K562 (cell line): Measurements from ENCODE around the gene PIM3. TPM values are rescaled to one million over a fixed set of nuclear protein-coding genes. Genes with fewer than 3 reads are reported as not detected.

ENCODE experiments used
- BCL6 ChIP-seq: fragments of 250-450 bp; sonication (Bioruptor Pico); IDR thresholded peaks from 2 replicates; pipeline ENCODE4 v1.4.0; 2020
- CBX1 ChIP-seq: sonication (generic); IDR thresholded peaks from 2 replicates; pipeline ENCODE4 v1.6.1; 2016; ENCODE audit warnings: antibody characterized with exemption, low read depth, mild to moderate bottlenecking
- ESRRA ChIP-seq: fragments of 450-650 bp; IDR thresholded peaks from 2 replicates; pipeline ENCODE4 v1.6.1; 2014; ENCODE audit warnings: low read depth, mild to moderate bottlenecking, moderate library complexity, borderline replicate concordance
- FOXA3 ChIP-seq, 2 experiments: fragments of 450-650 bp in 1 of 2; sonication (generic) in 1 of 2; formaldehyde crosslinking; IDR thresholded peaks in 1 of 2; conservative IDR thresholded peaks in 1 of 2; 2 replicates each; pipeline versions ENCODE4 v1.4.0 to v1.8.0; 2020 to 2022; ENCODE audit warnings: mild to moderate bottlenecking in 2 of 2, missing genetic modification reagents in 1 of 2
- HDAC6 ChIP-seq: IDR thresholded peaks from 2 replicates; pipeline ENCODE4 v1.6.1; 2012; ENCODE audit warnings: low read depth, mild to moderate bottlenecking, control low read depth, inconsistent platforms, low read length, moderate library complexity
- IRF1 ChIP-seq: sonication (generic); formaldehyde crosslinking; IDR thresholded peaks from 2 replicates; pipeline ENCODE4 v1.8.0; 2022; ENCODE audit warnings: missing genetic modification reagents, mild to moderate bottlenecking, borderline replicate concordance
- KAT2B ChIP-seq: IDR thresholded peaks from one replicate; pipeline ENCODE4 v1.6.1; 2012; ENCODE audit warnings: low read depth, mild to moderate bottlenecking, control low read depth, inconsistent platforms, low read length, moderate library complexity
- KLF10 ChIP-seq: fragments of 250-450 bp; sonication (Bioruptor Pico); IDR thresholded peaks from 2 replicates; pipeline ENCODE4 v1.6.1; 2021; ENCODE audit warnings: matching md5 sums
- L3MBTL2 ChIP-seq: fragments of 450-650 bp; IDR thresholded peaks from 2 replicates; pipeline ENCODE4 v1.6.1; 2016; ENCODE audit warnings: mild to moderate bottlenecking, moderate library complexity
- MITF ChIP-seq: IDR thresholded peaks from 2 replicates; pipeline ENCODE4 v1.6.1; 2014; ENCODE audit warnings: antibody characterized with exemption
- MTF1 ChIP-seq: fragments of 250-450 bp; sonication (Bioruptor Pico); IDR thresholded peaks from 2 replicates; pipeline ENCODE4 v1.9.0; 2021; ENCODE audit warnings: moderate library complexity, mild to moderate bottlenecking, inconsistent platforms, borderline replicate concordance
- NCOA4 ChIP-seq: fragments of 450-650 bp; IDR thresholded peaks from 2 replicates; pipeline ENCODE4 v1.6.1; 2018; ENCODE audit warnings: mild to moderate bottlenecking; ENCODE audit not compliant: partially characterized antibody
- PKNOX1 ChIP-seq: fragments of 450-650 bp; IDR thresholded peaks from 2 replicates; pipeline ENCODE4 v1.6.1; 2016
- PREB ChIP-seq: sonication (generic); formaldehyde crosslinking; IDR thresholded peaks from 2 replicates; pipeline ENCODE4 v1.8.1; 2023; ENCODE audit warnings: mild to moderate bottlenecking, missing genetic modification reagents
- PYGO2 ChIP-seq: fragments of 450-650 bp; IDR thresholded peaks from 2 replicates; pipeline ENCODE4 v1.6.1; 2016; ENCODE audit warnings: mild to moderate bottlenecking, missing genetic modification characterization, moderate library complexity, missing compliant biosample characterization
- UBTF ChIP-seq, 2 experiments: IDR thresholded peaks; 2 replicates each; pipeline ENCODE4 v1.6.1; 2012; ENCODE audit warnings: improper control_type of control experiment in 2 of 2, low read depth in 2 of 2, low read length in 2 of 2, borderline replicate concordance in 1 of 2
- ZNF165 ChIP-seq: fragments of 250-450 bp; sonication (Bioruptor Pico); IDR thresholded peaks from 2 replicates; pipeline ENCODE4 v1.4.0; 2020; ENCODE audit warnings: borderline replicate concordance
- ZNF431 ChIP-seq: sonication (generic); formaldehyde crosslinking; IDR thresholded peaks from 2 replicates; pipeline ENCODE4 v1.8.0; 2022; ENCODE audit warnings: mild to moderate bottlenecking, missing genetic modification reagents
- ZNF551 ChIP-seq: fragments of 250-450 bp; sonication (Bioruptor Pico); IDR thresholded peaks from 2 replicates; pipeline ENCODE4 v1.5.0; 2021; ENCODE audit warnings: mild to moderate bottlenecking, moderate library complexity
- ZZZ3 ChIP-seq: fragments of 450-650 bp; IDR thresholded peaks from 2 replicates; pipeline ENCODE4 v1.6.1; 2016; ENCODE audit warnings: antibody characterized with exemption, mild to moderate bottlenecking, moderate library complexity
- polyA plus RNA-seq, 8 experiments: library from polyadenylated mRNA; depleted of rRNA in 4 of 8; stranded (reverse) in 5 of 8; unstranded in 3 of 8; fragments of >200 nt; fragmentation: Nextera tagmentation in 2 of 8; fragmentation: Illumina TruSeq in 1 of 8; extraction: Ambion mirVana in 2 of 8; extraction: Trizol in 1 of 8; gene quantifications; 2 replicates each; pipeline versions ENCODE4 v1.2.1 to v1.2.3, GENCODE V29; 2011 to 2014; ENCODE audit warnings: inconsistent platforms in 1 of 8, missing spikeins in 1 of 8
- total RNA-seq, 7 experiments: library from RNA; depleted of rRNA in 6 of 7; stranded (reverse); fragments of >200 nt in 6 of 7; fragmentation: Illumina TruSeq in 2 of 7; extraction: Trizol in 2 of 7; gene quantifications; 2 replicates each; pipeline versions ENCODE4 v1.2.1 to v1.2.3, GENCODE V29; 2011 to 2021; ENCODE audit warnings: low replicate concordance in 1 of 7

PIM3 gene
- total and polyA plus RNA-seq, 9 of the 15 experiments (the other 6 are each of a cell fraction or from before 2014, with no cell fraction given) = 0.24 to 40.5 (median 5.3) TPM

- TF ChIP-seq ZNF431 (CRISPR knock-in tag) (no peak), IRF1 (CRISPR knock-in tag) (no peak), KLF10 (no peak), ESRRA (peak; percentile 78; the same call in 1 of the 2 replicates), ZNF551 (CRISPR knock-in tag) (no peak), CBX1 (no peak), ZNF165 (no peak), MITF (no peak), NCOA4 (no peak), ZZZ3 (no peak), FOXA3 (CRISPR knock-in tag; conservative IDR thresholded peaks at IDR 0.05 in 1 of 2, IDR thresholded peaks at IDR 0.05 in 1 of 2) (no peak), KAT2B (no peak), L3MBTL2 (peak; percentile 96), UBTF (IDR thresholded peaks at IDR 0.05; ENCODE audit: borderline replicate concordance in 1 of 2, low read depth in 2 of 2, low read length in 2 of 2) (peak; percentile 14 to 31; a peak in 1 of 4 replicates), PKNOX1 (no peak), HDAC6 (no peak), BCL6 (CRISPR knock-in tag) (no peak), MTF1 (no peak), PYGO2 (tag) (no peak), PREB (CRISPR knock-in tag) (no peak)
Measured at GRCh38 chr22:49960159-49961004, at the start of gene PIM3 (continued).
